ENCODE measurements around the gene PRSS56. TPM values are rescaled to one million over a fixed set of nuclear protein-coding genes. Genes with fewer than 3 reads are reported as not detected.
A peak's percentile ranks its signal among the peaks of the same experiment; 100 is the strongest.

The PRSS56 gene
- total RNA-seq, 1 donor from 2014 or later: not detected

DNA sequence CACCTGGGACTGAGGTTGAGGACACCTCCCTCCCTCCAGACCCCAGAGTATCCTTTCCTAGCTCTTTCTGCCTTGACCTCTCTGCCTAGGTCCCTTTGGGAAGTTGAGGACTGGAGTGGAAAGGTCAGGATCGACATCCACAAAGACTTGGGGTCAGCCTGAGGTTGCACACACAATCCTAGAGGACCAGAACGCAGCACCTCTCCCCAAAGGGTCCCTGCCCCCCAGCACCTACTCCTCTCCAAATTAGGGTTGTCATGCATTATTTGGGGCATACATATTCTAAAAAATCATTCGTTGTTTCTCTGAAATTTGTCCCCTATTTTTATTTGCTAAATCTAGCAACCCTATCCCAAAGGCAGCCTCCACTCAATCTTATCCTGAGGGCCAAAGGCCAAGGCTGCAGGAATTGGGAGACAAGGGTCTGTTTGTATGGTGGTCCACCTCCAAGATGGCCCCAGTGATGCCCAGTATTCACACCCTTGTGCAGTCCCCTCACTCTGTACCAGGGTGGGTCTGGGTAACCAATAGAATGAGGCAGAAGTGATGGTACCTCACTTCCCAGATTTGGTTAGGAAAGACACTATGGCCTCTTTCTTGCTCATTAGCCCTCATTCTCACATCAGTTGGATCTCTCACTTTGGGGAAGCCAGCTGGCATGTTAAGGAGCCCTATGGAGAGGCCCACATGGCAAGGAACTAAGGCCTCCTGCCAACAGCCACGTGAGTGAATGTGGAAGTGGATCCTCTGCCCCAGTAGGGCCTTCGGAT, 15.8 kb downstream of the PRSS56 start:
- Histone ChIP-seq H3K27me3 (ENCODE audit: low read depth) (peaks cover 5% of the 10 kb centered on the region), H3K4me3 (no peak overlapping the region), H3K27ac (no peak overlapping the region), H3K9me3 (no peaks in the 10 kb centered on the region), H3K4me1 (no peaks in the 10 kb centered on the region), H3K36me3 (no peaks in the 10 kb centered on the region)
- TF ChIP-seq, protein P1, sequence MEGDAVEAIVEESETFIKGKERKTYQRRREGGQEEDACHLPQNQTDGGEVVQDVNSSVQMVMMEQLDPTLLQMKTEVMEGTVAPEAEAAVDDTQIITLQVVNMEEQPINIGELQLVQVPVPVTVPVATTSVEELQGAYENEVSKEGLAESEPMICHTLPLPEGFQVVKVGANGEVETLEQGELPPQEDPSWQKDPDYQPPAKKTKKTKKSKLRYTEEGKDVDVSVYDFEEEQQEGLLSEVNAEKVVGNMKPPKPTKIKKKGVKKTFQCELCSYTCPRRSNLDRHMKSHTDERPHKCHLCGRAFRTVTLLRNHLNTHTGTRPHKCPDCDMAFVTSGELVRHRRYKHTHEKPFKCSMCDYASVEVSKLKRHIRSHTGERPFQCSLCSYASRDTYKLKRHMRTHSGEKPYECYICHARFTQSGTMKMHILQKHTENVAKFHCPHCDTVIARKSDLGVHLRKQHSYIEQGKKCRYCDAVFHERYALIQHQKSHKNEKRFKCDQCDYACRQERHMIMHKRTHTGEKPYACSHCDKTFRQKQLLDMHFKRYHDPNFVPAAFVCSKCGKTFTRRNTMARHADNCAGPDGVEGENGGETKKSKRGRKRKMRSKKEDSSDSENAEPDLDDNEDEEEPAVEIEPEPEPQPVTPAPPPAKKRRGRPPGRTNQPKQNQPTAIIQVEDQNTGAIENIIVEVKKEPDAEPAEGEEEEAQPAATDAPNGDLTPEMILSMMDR (IDR thresholded peaks at IDR 0.05): no peak
- DNase-seq (no peak), ATAC-seq (no peak)
- intact Hi-C loops (cut with DNase I): no loop called here

DNA sequence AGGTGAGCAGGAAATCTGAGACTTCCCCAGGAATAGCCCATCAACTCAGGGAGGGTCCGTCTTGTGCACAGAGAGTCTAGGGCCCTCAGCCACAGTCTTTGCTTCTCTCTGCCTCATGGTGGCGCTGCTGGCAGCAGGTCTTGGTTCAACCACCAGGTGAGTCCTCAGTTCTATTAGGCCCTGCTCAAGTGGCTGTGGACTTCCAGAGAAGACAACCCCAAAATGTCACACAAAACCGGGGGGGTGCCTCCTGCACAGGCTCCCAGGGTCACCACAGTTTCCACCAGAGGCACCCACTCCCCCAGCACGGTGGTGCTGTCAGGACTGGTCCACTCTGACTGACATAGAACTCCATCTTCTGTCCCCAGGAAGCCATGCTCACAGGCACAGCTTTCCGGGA, 16.9 kb downstream of the PRSS56 start:
- peak; percentile 54 for DNase-seq
- Histone ChIP-seq H3K27ac (no peak overlapping the region), H3K36me3 (no peaks in the 10 kb centered on the region), H3K4me1 (no peaks in the 10 kb centered on the region), H3K4me3 (no peak overlapping the region), H3K27me3 (ENCODE audit: low read depth) (peaks cover 5% of the 10 kb centered on the region), H3K9me3 (no peaks in the 10 kb centered on the region)
- TF ChIP-seq, protein P1 (IDR thresholded peaks at IDR 0.05): peak; percentile 37
- intact Hi-C loops (cut with DNase I): no loop called here
- peak in 1 of 2 donors; percentile 24 for ATAC-seq

DNA sequence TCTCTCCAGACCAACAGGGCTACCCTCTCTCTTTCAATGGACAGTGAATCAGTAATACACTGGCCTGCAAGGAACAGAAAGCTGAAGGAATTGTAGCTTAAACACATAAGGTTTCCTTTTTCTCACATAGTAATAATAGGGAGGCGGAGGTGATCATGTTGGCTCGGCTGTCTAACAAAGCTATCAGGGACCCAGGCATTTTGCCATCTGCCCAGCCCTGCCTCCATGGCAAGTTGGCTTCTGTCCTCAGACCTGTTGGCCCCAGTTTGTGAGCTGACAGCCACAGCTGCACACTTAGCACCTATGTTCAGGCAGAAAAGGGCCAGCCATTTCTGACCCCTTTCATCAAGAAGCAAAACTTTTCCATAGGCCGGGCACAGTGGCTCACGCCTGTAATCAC, 17.3 kb downstream of the PRSS56 start:
- no peaks in the 10 kb centered on the region for H3K4me1 ChIP-seq
- no peaks in the 10 kb centered on the region for H3K9me3 ChIP-seq
- H3K36me3 ChIP-seq: no peaks in the 10 kb centered on the region
- DNase-seq (peak; percentile 32), ATAC-seq (no peak)
- H3K27me3 ChIP-seq (ENCODE audit: low read depth): peaks cover 5% of the 10 kb centered on the region
- H3K27ac ChIP-seq: no peak overlapping the region
- TF ChIP-seq, protein P1 (IDR thresholded peaks at IDR 0.05): no peak
- H3K4me3 ChIP-seq: no peak overlapping the region
- intact Hi-C loops (cut with DNase I): no loop called here

DNA sequence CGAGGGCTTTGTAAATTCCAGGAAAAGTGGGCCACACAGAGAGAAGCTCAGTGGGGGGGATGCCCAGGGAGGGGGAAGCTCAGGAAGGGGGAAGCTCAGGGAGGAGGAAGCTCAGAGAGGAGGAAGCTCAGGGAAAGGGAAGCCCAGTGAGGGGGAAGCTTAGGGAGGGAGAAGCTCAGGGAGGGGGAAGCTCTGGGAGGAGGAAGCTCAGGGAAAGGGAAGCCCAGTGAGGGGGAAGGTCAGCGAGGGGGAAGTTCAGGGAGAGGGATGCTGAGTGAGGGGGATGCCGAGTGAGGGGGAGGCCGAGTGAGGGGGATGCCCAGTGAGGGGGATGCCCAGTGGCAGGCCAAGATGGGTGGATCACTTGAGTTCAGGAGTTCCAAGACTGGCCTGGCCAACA, 18.5 kb downstream of the PRSS56 start:
- Histone ChIP-seq H3K9me3 (no peaks in the 10 kb centered on the region), H3K4me1 (no peaks in the 10 kb centered on the region), H3K27ac (no peak overlapping the region), H3K4me3 (no peak overlapping the region), H3K27me3 (ENCODE audit: low read depth) (peaks cover 5% of the 10 kb centered on the region), H3K36me3 (no peaks in the 10 kb centered on the region)
- DNase-seq: peak; percentile 46
- TF ChIP-seq, protein P1 (IDR thresholded peaks at IDR 0.05): no peak
- peak; percentile 33 to 57 for ATAC-seq
- intact Hi-C loops (cut with DNase I): no loop called here

DNA sequence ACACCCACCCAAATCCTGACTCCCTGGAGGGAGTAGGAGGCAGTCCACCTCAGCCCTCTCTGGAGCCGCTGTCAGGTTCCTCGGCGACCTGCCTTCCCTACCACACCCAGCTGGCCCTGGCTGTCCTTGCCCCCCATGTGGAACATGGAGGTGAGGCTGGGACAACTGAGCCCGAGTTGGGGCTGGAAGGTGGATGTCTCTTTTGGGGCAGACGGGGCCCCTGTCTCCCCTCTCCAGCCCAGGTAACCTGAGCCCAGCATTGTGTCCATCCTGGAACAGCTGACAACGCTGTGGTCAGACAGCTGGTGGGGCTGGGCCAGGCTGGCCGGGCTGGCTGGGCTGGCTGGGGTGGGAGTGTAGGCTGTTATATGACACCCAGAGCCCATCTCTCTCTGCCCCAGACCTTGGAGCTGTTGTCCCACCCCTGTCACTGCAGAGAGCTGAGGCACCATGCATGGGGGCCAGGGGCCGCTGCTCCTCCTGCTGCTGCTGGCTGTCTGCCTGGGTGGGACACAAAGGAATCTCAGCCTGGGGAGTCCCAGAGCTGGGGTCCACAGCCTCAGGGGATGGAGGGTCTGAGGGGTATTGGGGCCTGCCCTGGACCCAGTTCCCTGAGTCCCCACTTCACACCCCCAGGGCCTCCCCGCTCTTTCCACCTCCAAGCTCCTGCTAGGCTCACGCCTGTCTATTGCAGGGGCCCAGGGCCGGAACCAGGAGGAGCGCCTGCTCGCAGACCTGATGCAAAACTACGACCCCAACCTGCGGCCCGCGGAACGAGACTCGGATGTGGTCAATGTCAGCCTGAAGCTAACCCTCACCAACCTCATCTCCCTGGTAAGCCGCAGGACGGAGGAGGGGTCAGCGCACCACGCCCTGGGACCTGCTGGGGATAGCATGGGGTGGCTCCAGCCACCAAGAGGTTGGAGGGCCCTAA, 19.4 kb downstream of the PRSS56 start, which contains the start of gene CHRNG:
TSS of gene CHRNG (plus strand) at position 395 of the 934 bp plus-strand sequence. CDS start at position 451, 56 bp downstream.
- no peaks in the 10 kb centered on the region for H3K9me3 ChIP-seq
- no peak within 1 kb of the TSS for H3K27ac ChIP-seq
- peak; percentile 44 for DNase-seq
- no peak for ATAC-seq
- H3K27me3 ChIP-seq (ENCODE audit: low read depth): peaks cover 5% of the 10 kb centered on the region
- H3K4me3 ChIP-seq: no peak within 1 kb of the TSS
- no peaks in the 10 kb centered on the region for H3K36me3 ChIP-seq
- intact Hi-C loops (cut with DNase I): no loop called here
- TF ChIP-seq, protein P1 (IDR thresholded peaks at IDR 0.05): no peak
- no peaks in the 10 kb centered on the region for H3K4me1 ChIP-seq
